Forelimb muscle (tissue), 1 donor: Measurements from ENCODE around the gene TDRD15. TPM values are rescaled to one million over a fixed set of nuclear protein-coding genes. Genes with fewer than 3 reads are reported as not detected.
A peak's percentile ranks its signal among the peaks of the same experiment; 100 is the strongest.
"Not testable (repeated sequence)": the region's sequence is repeated elsewhere in the genome, so short reads cannot be mapped to it uniquely, and the experiment has no call there.

ENCODE experiments used
- DNase-seq: peaks from one replicate; pipeline ENCODE4 v3.0.0-alpha.2; 2013; ENCODE audit warnings: low read depth
- polyA plus RNA-seq: library from polyadenylated mRNA; unstranded; fragments of 120-200 nt; gene quantifications from one replicate; pipeline ENCODE4 v1.2.1, GENCODE V29; 2013; ENCODE audit not compliant: insufficient read length

Gene TDRD15
- polyA plus RNA-seq, 1 donor: not detected

- DNase-seq: no peak
Measured at GRCh38 chr2:21146638-21147037, 22.9 kb downstream of the TDRD15 start.

GRCh38 chr2:21148718-21149117, 24.9 kb downstream of the TDRD15 start:
- no peak for DNase-seq

DNA sequence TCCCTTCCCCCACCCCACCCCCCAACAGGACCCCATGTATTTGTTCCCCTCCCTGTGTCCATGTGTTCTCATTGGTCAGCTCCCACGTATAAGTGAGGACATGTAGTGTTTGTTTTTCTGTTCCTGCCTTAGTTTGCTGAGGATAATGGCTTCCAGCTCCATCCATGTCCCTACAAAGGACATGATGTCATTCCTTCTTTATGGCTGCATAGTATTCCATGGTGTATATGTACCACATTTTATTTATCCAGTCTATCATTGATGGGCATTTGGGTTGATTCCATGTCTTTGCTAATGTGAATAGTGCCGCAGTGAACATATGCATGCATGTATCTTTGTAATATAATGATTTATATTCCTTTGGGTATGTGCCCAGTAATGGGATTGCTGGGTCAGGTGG, 27.5 kb downstream of the TDRD15 start:
- DNase-seq: not testable (repeated sequence)

DNA sequence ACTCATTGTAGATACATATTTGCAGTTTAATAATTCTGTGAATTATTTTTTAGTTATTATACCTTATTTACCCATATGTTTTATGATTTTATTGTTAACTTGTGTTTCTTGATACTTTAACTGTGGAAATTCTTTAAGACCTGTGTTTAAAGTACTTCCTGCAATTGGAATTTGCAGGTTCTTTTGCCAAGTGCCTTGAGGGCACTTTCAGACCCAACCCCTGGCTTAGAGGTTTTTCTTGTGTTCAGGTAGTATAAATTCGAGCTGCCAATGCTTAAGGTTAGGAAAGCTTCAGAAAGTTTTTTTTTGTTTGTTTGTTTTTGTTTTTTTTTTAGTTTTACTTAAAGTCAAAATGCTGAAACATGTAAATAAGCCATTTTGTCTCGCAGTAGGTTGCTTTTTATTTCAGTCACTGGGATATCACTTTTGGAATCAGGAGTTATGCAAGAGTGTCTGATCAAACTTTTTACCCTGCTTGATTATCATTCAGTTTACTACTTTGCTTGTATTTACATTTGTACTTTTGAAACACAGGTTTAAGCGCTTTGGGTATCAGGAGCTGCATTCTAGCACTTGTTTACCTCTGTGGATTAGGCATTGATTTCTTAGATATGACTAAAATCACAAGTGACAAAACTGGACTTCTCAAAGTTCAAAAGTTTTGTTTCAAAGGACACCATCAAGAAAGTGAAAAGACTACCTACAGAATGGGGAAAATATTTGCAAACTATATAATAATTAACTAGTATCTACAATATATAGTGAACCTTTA, 31.8 kb downstream of the TDRD15 start:
- no peak for DNase-seq

GRCh38 chr2:21161122-21161521, 37.4 kb downstream of the TDRD15 start:
- DNase-seq: no peak

GRCh38 chr2:21161832-21162614, 38.3 kb downstream of the TDRD15 start:
- DNase-seq: no peak

DNA sequence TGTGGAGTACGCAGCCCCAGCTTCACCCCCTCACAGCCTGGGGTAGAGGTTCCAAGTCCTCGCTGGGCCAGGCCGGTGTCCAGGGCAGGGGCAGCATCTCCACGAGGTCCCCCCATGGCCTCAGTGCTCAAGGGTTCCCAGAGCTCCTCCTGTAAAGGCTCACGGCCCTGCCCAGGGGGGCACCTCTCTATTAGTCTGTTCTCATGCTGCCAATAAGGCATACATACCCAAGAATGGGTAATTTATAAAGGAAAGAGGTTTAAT, 38.8 kb downstream of the TDRD15 start:
- no peak for DNase-seq

GRCh38 chr2:21163213-21163612, 39.4 kb downstream of the TDRD15 start:
- DNase-seq: no peak

GRCh38 chr2:21165350-21165749, 41.6 kb downstream of the TDRD15 start:
- DNase-seq: no peak

DNA sequence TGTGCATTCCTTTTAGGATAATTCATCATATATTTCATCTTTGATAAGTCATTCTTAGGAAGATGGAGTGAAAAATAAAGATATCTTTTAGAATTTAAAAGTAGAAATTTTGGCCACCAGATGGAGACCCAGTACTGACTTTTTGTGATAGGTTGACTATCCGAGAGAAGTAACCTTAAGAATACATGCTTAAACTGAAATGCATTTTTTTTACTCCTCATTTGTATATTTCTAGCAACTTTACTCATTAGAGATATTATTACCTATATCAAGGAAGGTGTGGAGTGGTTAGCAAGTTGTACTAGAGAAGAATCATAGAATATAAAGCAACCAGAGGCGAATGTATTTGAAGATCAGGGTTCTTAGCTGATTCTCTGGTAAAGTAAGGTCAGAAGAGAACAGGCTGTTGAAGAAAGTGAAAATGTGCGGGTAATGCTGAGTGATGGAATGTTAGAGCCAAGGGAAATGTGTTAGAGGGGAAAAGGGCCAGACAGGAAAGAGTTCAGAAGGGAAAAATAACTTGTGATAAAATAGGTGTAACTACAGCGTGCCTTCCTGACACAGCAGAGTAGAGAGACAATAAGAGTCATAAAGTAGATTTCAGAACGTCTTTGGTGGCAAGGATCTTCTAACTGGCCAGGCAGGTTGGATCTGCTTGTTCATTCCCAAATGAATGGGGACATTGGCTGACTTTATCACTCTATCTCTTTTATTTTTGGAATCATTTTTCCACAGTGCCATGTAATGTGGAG, 52.3 kb downstream of the TDRD15 start:
- DNase-seq: peak; percentile 22

GRCh38 chr2:21181957-21182356, 58.2 kb downstream of the TDRD15 start:
- no peak for DNase-seq

DNA sequence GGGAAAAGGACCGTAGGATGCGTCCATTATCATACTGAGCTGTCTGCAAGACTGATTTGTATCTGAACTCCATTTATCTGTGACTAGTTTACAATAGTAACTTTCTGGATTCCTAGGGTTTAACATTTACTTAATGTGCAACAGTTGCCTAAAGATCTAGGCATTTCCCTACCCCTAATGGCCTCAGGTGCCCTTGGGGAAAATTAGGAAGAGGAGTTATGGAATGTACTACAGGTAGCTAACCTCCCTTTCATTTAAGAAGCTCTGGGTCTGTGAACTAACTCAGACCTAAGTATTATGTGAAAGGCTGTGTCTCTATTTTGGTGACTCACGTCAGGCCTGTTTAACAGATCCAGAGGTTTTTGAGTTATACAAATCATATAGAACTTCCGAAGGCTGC, 59.5 kb downstream of the TDRD15 start:
- DNase-seq: no peak

GRCh38 chr2:21183726-21184125, 60.0 kb downstream of the TDRD15 start:
- no peak for DNase-seq

- DNase-seq: no peak
Measured at GRCh38 chr2:21191535-21191934, 67.8 kb downstream of the TDRD15 start.

Other genes starting within 250 kb of the TDRD15 start
- gene APOB, start 79.9 kb upstream of the TDRD15 start, polyA plus RNA-seq: 0.03 TPM